GM19463 (cell line): ENCODE results near the gene IL1R1.

Experiments used
- ATAC-seq: cut with Tn5 transposase; IDR thresholded peaks from one replicate; pipeline ENCODE4 v1.9.1; 2021; ENCODE audit warnings: mild to moderate bottlenecking, moderate library complexity; ENCODE audit not compliant: unreplicated experiment

Gene IL1R1

GRCh38 chr2:102197389-102198137, 55.0 kb downstream of the IL1R1 start:
- ATAC-seq: no peak

GRCh38 chr2:102200539-102200938, 58.0 kb downstream of the IL1R1 start:
- ATAC-seq: no peak

- no peak for ATAC-seq
These were observed 62.1 kb downstream of the IL1R1 start for GRCh38 chr2:102204638-102205037.

GRCh38 chr2:102206666-102207341, 64.3 kb downstream of the IL1R1 start:
- ATAC-seq: no peak

- ATAC-seq: no peak
These were observed 66.2 kb downstream of the IL1R1 start for GRCh38 chr2:102208774-102209173.

- ATAC-seq: no peak
These were observed 66.9 kb downstream of the IL1R1 start for GRCh38 chr2:102209474-102209873.

- no peak for ATAC-seq
These were observed 74.5 kb downstream of the IL1R1 start for GRCh38 chr2:102217032-102217431.

GRCh38 chr2:102224824-102225739, 82.5 kb downstream of the IL1R1 start:
- no peak for ATAC-seq

GRCh38 chr2:102226171-102226570, 83.6 kb downstream of the IL1R1 start:
- no peak for ATAC-seq

- no peak for ATAC-seq
These were observed 84.3 kb downstream of the IL1R1 start for GRCh38 chr2:102226612-102227391.

- no peak for ATAC-seq
These were observed 86.7 kb downstream of the IL1R1 start for GRCh38 chr2:102229141-102229769.
